T-helper 17 cell (primary cell): ENCODE data around the gene ERF. TPM values are rescaled to one million over a fixed set of nuclear protein-coding genes. Genes with fewer than 3 reads are reported as not detected.

ENCODE experiments used
- ATAC-seq: fragments of 150-1000 bp; cut with Tn5 transposase; 2 replicates; pipeline ENCODE4 v1.10.0; 2021; ENCODE audit warnings: mild to moderate bottlenecking, moderate library complexity
- DNase-seq, 3 donors: peaks; one replicate each; pipeline versions ENCODE4 v3.0.0 to v3.0.0-alpha.2; 2020 to 2021
- H3K9me3 ChIP-seq: one replicate; pipeline ENCODE4 v1.7.0; 2013; ENCODE audit warnings: low read length, mild to moderate bottlenecking; ENCODE audit not compliant: control insufficient read depth, poor library complexity, severe bottlenecking
- H3K27ac Mint-ChIP-seq: one replicate; pipeline ENCODE4 v1.8.0; 2022; ENCODE audit warnings: mild to moderate bottlenecking, moderate library complexity, mixed read lengths
- H3K27me3 Mint-ChIP-seq: one replicate; pipeline ENCODE4 v1.8.0; 2022; ENCODE audit warnings: mixed read lengths
- H3K36me3 Mint-ChIP-seq: one replicate; pipeline ENCODE4 v1.8.0; 2022; ENCODE audit warnings: low read depth, mixed read lengths
- H3K4me1 Mint-ChIP-seq: one replicate; pipeline ENCODE4 v1.8.0; 2022; ENCODE audit warnings: mild to moderate bottlenecking, mixed read lengths
- H3K4me3 Mint-ChIP-seq: one replicate; pipeline ENCODE4 v1.8.0; 2022; ENCODE audit warnings: mild to moderate bottlenecking, moderate library complexity, mixed read lengths
- total RNA-seq, 4 donors: library from RNA in 2 of 4; stranded (reverse) in 2 of 4; gene quantifications; one replicate each; pipeline ENCODE4 v1.2.3 and lab custom pipeline; 2022 to 2026

Gene ERF
- total RNA-seq = 10 to 100 TPM; 75.8 to 82.1 TPM
- 23.3 to 46.1 reads per million in 2 donors for total RNA-seq (lab: John Stamatoyannopoulos, UW)

- H3K27ac Mint-ChIP-seq = peak within 1 kb of the TSS; percentile 61
- H3K36me3 Mint-ChIP-seq = no peaks in the 10 kb centered on the region
- H3K9me3 ChIP-seq = no peaks in the 10 kb centered on the region
- H3K27me3 Mint-ChIP-seq = no peaks in the 10 kb centered on the region
- peak within 1 kb of the TSS; percentile 86 for H3K4me3 Mint-ChIP-seq
- DNase-seq (peak; percentile 93 to 94 (median 93)), ATAC-seq (peak; percentile 82)
- H3K4me1 Mint-ChIP-seq = peaks cover 20% of the 10 kb centered on the region
Observed at GRCh38 chr19:42254850-42255765, at the start of gene ERF. ERF (minus strand) TSS chr19:42255128; CDS start chr19:42254999, 129 bp downstream.

- Mint-ChIP-seq H3K4me1 (peaks cover 14% of the 10 kb centered on the region), H3K27ac (peak overlapping the region; percentile 82), H3K36me3 (peaks cover 2% of the 10 kb centered on the region), H3K27me3 (no peaks in the 10 kb centered on the region), H3K4me3 (peak overlapping the region; percentile 36)
- DNase-seq (no peak), ATAC-seq (no peak)
- H3K9me3 ChIP-seq = no peaks in the 10 kb centered on the region
Observed at GRCh38 chr19:42303876-42304275, 48.9 kb upstream of the ERF start.

- H3K27me3 Mint-ChIP-seq = no peaks in the 10 kb centered on the region
- no peaks in the 10 kb centered on the region for H3K9me3 ChIP-seq
- H3K27ac Mint-ChIP-seq = peak overlapping the region; percentile 88
- peak overlapping the region; percentile 91 for H3K4me3 Mint-ChIP-seq
- H3K36me3 Mint-ChIP-seq = peaks cover 1% of the 10 kb centered on the region
- ATAC-seq (no peak), DNase-seq (no peak)
- peaks cover 14% of the 10 kb centered on the region for H3K4me1 Mint-ChIP-seq
Observed at GRCh38 chr19:42303101-42303464, 48.2 kb upstream of the ERF start.

GRCh38 chr19:42301646-42302203 is 46.8 kb upstream of the ERF start, which contains the start of gene PRR19:
PRR19 (plus strand) TSS chr19:42302132; CDS start chr19:42309585, 7,453 bp downstream.
- Mint-ChIP-seq H3K4me3 (peak within 1 kb of the TSS; percentile 91), H3K36me3 (no peaks in the 10 kb centered on the region), H3K4me1 (peaks cover 14% of the 10 kb centered on the region), H3K27ac (peak within 1 kb of the TSS; percentile 88), H3K27me3 (no peaks in the 10 kb centered on the region)
- DNase-seq (no peak), ATAC-seq (peak; percentile 16)
- no peaks in the 10 kb centered on the region for H3K9me3 ChIP-seq

- Mint-ChIP-seq H3K4me3 (no peak overlapping the region), H3K27me3 (no peaks in the 10 kb centered on the region), H3K27ac (peak overlapping the region; percentile 83), H3K36me3 (peaks cover 2% of the 10 kb centered on the region), H3K4me1 (peaks cover 9% of the 10 kb centered on the region)
- no peak for DNase-seq
- ATAC-seq = no peak
- H3K9me3 ChIP-seq = no peaks in the 10 kb centered on the region
Observed at GRCh38 chr19:42297039-42297438, 42.1 kb upstream of the ERF start.

- Mint-ChIP-seq H3K27me3 (no peaks in the 10 kb centered on the region), H3K27ac (peak overlapping the region; percentile 83), H3K36me3 (peaks cover 6% of the 10 kb centered on the region), H3K4me3 (no peak overlapping the region), H3K4me1 (peaks cover 13% of the 10 kb centered on the region)
- no peaks in the 10 kb centered on the region for H3K9me3 ChIP-seq
- DNase-seq (peak; percentile 74 to 95 (median 76)), ATAC-seq (peak; percentile 87)
Observed at GRCh38 chr19:42295831-42296525, 41.0 kb upstream of the ERF start.

- no peaks in the 10 kb centered on the region for H3K27me3 Mint-ChIP-seq
- H3K27ac Mint-ChIP-seq = peak overlapping the region; percentile 83
- no peak for ATAC-seq
Observed at GRCh38 chr19:42295342-42295741, 40.4 kb upstream of the ERF start.

GRCh38 chr19:42294471-42295137 is 39.7 kb upstream of the ERF start:
- H3K9me3 ChIP-seq = no peaks in the 10 kb centered on the region
- DNase-seq (no peak), ATAC-seq (no peak)
- Mint-ChIP-seq H3K4me1 (peaks cover 13% of the 10 kb centered on the region), H3K4me3 (no peak overlapping the region), H3K27ac (no peak overlapping the region), H3K36me3 (peaks cover 6% of the 10 kb centered on the region), H3K27me3 (no peaks in the 10 kb centered on the region)

More at GRCh38 chr19:42295342-42295741, 40.4 kb upstream of the ERF start:
- Mint-ChIP-seq H3K4me1 (peaks cover 13% of the 10 kb centered on the region), H3K36me3 (peaks cover 6% of the 10 kb centered on the region), H3K4me3 (no peak overlapping the region)
- no peak for DNase-seq
- no peaks in the 10 kb centered on the region for H3K9me3 ChIP-seq

- Mint-ChIP-seq H3K36me3 (peaks cover 6% of the 10 kb centered on the region), H3K4me1 (peaks cover 13% of the 10 kb centered on the region), H3K4me3 (no peak overlapping the region), H3K27me3 (no peaks in the 10 kb centered on the region), H3K27ac (no peak overlapping the region)
- DNase-seq = no peak
- no peaks in the 10 kb centered on the region for H3K9me3 ChIP-seq
- ATAC-seq = no peak
Observed at GRCh38 chr19:42293948-42294347, 39.0 kb upstream of the ERF start.

GRCh38 chr19:42293540-42293939 is 38.6 kb upstream of the ERF start:
- Mint-ChIP-seq H3K36me3 (peaks cover 6% of the 10 kb centered on the region), H3K4me3 (no peak overlapping the region), H3K27ac (no peak overlapping the region), H3K27me3 (no peaks in the 10 kb centered on the region), H3K4me1 (peaks cover 13% of the 10 kb centered on the region)
- no peak for ATAC-seq
- H3K9me3 ChIP-seq = no peaks in the 10 kb centered on the region
- DNase-seq = no peak

- H3K4me3 Mint-ChIP-seq = no peak overlapping the region
- H3K4me1 Mint-ChIP-seq = peaks cover 13% of the 10 kb centered on the region
- H3K9me3 ChIP-seq = no peaks in the 10 kb centered on the region
- H3K36me3 Mint-ChIP-seq = peaks cover 6% of the 10 kb centered on the region
- H3K27me3 Mint-ChIP-seq = no peaks in the 10 kb centered on the region
- ATAC-seq = no peak
- DNase-seq = no peak
- H3K27ac Mint-ChIP-seq = no peak overlapping the region
Observed at GRCh38 chr19:42292963-42293362, 38.0 kb upstream of the ERF start.

GRCh38 chr19:42292042-42292960 is 37.4 kb upstream of the ERF start:
- peaks cover 6% of the 10 kb centered on the region for H3K36me3 Mint-ChIP-seq
- H3K27me3 Mint-ChIP-seq = no peaks in the 10 kb centered on the region
- peak overlapping the region; percentile 60 for H3K4me3 Mint-ChIP-seq
- DNase-seq (no peak), ATAC-seq (no peak)
- peaks cover 13% of the 10 kb centered on the region for H3K4me1 Mint-ChIP-seq
- no peaks in the 10 kb centered on the region for H3K9me3 ChIP-seq
- H3K27ac Mint-ChIP-seq = peak overlapping the region; percentile 93
